Measurements from ENCODE around the gene CXorf49B. TPM values are rescaled to one million over a fixed set of nuclear protein-coding genes. Genes with fewer than 3 reads are reported as not detected.
"Not testable (repeated sequence)": the region's sequence is repeated elsewhere in the genome, so short reads cannot be mapped to it uniquely, and the experiment has no call there.

Gene CXorf49B
- polyA plus RNA-seq, 1 donor from 2014 or later = not detected

- H3K4me1 Mint-ChIP-seq, H3K27me3 Mint-ChIP-seq, H3K9me3 Mint-ChIP-seq, H3K36me3 Mint-ChIP-seq, H3K27ac Mint-ChIP-seq, H3K4me3 Mint-ChIP-seq: not testable (repeated sequence)
Observed at GRCh38 chrX:71784348-71784983, 21.3 kb downstream of the CXorf49B start.

DNA sequence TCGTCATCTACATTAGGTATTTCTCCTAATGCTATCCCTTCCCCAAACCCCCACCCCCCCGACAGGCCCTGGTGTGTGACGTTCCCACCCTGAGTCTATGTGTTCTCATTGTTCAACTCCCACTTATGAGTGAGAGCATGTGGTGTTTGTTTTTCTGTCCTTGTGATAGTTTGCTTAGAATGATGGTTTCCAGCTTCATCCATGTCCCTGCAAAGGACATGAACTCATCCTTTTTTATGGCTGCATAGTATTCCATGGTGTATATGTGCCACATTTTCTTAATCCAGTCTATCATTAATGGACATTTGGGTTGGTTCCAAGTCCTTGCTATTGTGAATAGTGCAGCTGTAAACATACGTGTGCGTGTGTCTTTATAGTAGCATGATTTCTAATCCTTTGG lies 43.3 kb downstream of the CXorf49B start:
- not testable (repeated sequence) for H3K9me3 Mint-ChIP-seq, H3K27ac Mint-ChIP-seq, H3K4me3 Mint-ChIP-seq, H3K4me1 Mint-ChIP-seq, H3K36me3 Mint-ChIP-seq, H3K27me3 Mint-ChIP-seq

DNA sequence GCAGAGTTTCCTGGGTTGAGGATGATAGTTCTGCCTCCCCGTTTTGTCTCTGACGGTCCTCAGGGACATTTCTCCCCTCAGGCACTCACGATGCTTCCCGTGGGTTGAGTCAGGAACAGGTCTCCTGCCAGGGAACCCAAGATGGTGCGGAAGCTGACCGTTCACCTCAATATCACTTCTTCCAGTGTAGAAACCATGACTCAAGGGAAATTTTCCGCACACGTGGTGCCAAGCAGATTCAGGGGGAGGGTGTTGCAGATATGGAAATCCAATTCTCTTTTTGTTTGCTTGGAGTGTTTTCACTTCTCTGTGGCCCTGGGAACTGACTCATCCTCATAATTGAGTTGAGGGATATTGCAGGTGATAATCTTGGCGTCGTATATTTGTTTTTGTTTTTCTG lies 46.7 kb downstream of the CXorf49B start:
- Mint-ChIP-seq H3K27ac (no peak overlapping the region), H3K9me3 (peaks cover 3 to 4% (median 3%) of the 10 kb centered on the region in 3 donors), H3K4me1 (no peaks in the 10 kb centered on the region), H3K36me3 (no peaks in the 10 kb centered on the region), H3K4me3 (no peak overlapping the region), H3K27me3 (peaks cover 3% of the 10 kb centered on the region)

- Mint-ChIP-seq H3K4me1 (no peaks in the 10 kb centered on the region), H3K9me3 (peaks cover 0 to 2% (median 0%) of the 10 kb centered on the region in 3 donors), H3K36me3 (no peaks in the 10 kb centered on the region), H3K27me3 (peaks cover 13% of the 10 kb centered on the region), H3K27ac (no peak overlapping the region), H3K4me3 (no peak overlapping the region)
Observed at GRCh38 chrX:71814123-71814912, 51.2 kb downstream of the CXorf49B start.

DNA sequence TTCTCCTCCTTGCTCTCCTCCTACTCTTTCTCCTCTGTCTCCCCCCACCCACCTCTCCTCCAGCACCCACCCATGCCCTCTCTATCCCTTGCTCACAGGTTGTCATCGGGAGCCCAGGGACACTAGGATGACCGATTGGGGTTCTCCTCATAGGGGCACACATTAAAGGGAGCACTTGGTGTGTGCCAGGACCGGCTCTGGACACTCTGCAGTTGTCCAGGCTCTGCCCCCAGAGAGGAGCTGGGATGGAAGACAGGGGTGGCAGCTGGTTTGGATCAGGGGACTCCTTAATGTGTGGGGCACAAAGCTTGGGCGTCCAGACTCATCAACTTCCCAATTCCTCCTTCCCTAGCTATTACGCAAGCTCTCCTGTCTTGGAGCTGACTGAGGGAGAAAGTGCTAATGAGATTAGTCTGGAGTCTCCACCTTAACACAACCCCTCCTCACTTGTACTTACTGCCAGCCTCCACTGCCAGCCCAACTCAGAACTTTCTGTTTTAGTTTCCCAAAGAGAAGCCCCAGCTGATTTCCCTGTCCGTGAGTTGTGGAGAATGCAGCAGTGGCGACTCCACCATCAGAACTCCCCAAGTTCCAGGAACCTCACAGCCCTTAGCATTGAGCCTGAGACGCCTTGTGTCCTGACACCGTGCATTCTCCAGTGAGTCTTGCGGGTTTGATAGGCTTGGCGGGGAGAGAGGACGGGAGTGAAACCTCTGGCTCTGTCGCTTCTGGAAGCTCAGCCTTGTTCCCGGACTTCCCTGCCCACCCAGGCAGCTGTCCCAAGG lies 52.2 kb downstream of the CXorf49B start:
- Mint-ChIP-seq H3K4me3 (no peak overlapping the region), H3K4me1 (no peaks in the 10 kb centered on the region), H3K27ac (no peak overlapping the region), H3K36me3 (peaks cover under 1% of the 10 kb centered on the region), H3K27me3 (peaks cover 15% of the 10 kb centered on the region), H3K9me3 (peaks cover 0 to 2% (median 0%) of the 10 kb centered on the region in 3 donors)

DNA sequence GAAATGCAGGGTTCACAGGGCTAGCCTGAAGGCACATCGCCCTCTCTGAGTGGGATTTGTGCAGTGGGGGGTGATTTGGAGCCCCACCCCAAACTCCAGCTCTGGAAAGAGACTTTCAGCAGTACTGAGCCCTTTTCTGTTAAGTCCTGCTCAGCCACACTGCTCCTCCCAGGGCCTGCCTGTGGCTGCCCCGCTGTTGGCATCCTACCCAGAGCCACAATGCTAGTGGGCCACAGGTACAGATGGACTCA lies 52.7 kb downstream of the CXorf49B start:
- Mint-ChIP-seq H3K27me3 (peaks cover 15% of the 10 kb centered on the region), H3K27ac (no peak overlapping the region), H3K9me3 (peaks cover 0 to 2% (median 0%) of the 10 kb centered on the region in 3 donors), H3K36me3 (peaks cover 2% of the 10 kb centered on the region), H3K4me1 (no peaks in the 10 kb centered on the region), H3K4me3 (no peak overlapping the region)

Other genes starting within 250 kb of the CXorf49B start
- 34.1 TPM for gene OGT, start 230.2 kb upstream of the CXorf49B start, polyA plus RNA-seq
- gene GCNA, start 184.9 kb upstream of the CXorf49B start, polyA plus RNA-seq = 0.38 TPM
- gene CXCR3, start 144.8 kb upstream of the CXorf49B start, polyA plus RNA-seq = 73.8 TPM
- not detected for gene CXorf49, start 45.1 kb upstream of the CXorf49B start, polyA plus RNA-seq
- gene NHSL2, start 147.5 kb downstream of the CXorf49B start, polyA plus RNA-seq = 0.83 TPM